CD14-positive monocyte (primary cell): ENCODE results near the gene ZSWIM5. TPM values are rescaled to one million over a fixed set of nuclear protein-coding genes. Genes with fewer than 3 reads are reported as not detected.
"Not testable (repeated sequence)": the region's sequence is repeated elsewhere in the genome, so short reads cannot be mapped to it uniquely, and the experiment has no call there.

Experiments
- DNase-seq, 3 donors: peaks; one replicate each; pipeline ENCODE4 v3.0.0-alpha.2; 2011 to 2022
- H2AFZ ChIP-seq: 2 replicates; pipeline ENCODE4 v1.6.0; 2012; ENCODE audit warnings: mild to moderate bottlenecking, low read depth, low read length, inconsistent platforms; ENCODE audit not compliant: insufficient read depth, poor library complexity, severe bottlenecking
- H3K27ac ChIP-seq, 2 donors: 1 replicate in 1 of 2; 2 replicates in 1 of 2; pipeline ENCODE4 v1.5.1; 2012 to 2013; ENCODE audit warnings: low read length in 2 of 2, control low read depth in 1 of 2, inconsistent platforms in 1 of 2, low read depth in 1 of 2, mild to moderate bottlenecking in 1 of 2
- H3K27me3 ChIP-seq, 2 donors: one replicate each; pipeline versions ENCODE4 v1.6.0 to v1.6.1; 2011 to 2013; ENCODE audit warnings: low read length in 2 of 2; ENCODE audit not compliant: control insufficient read depth in 2 of 2, insufficient read depth in 2 of 2
- H3K36me3 ChIP-seq, 2 donors: replicated peaks in 1 of 2; 1 replicate in 1 of 2; 2 replicates in 1 of 2; pipeline versions ENCODE4 v1.5.1 to v1.6.1; 2012 to 2013; ENCODE audit warnings: low read length in 2 of 2, control low read depth in 1 of 2, inconsistent platforms in 1 of 2, mild to moderate bottlenecking in 1 of 2; ENCODE audit not compliant: insufficient read depth in 2 of 2, control insufficient read depth in 1 of 2
- H3K4me1 ChIP-seq, 2 donors: 1 replicate in 1 of 2; 2 replicates in 1 of 2; pipeline versions ENCODE4 v1.5.1 to v1.6.1; 2012 to 2013; ENCODE audit warnings: low read length in 2 of 2, control low read depth in 1 of 2, inconsistent platforms in 1 of 2, mild to moderate bottlenecking in 1 of 2, moderate library complexity in 1 of 2; ENCODE audit not compliant: insufficient read depth in 2 of 2, control insufficient read depth in 1 of 2
- H3K4me2 ChIP-seq: replicated peaks from 2 replicates; pipeline ENCODE3; 2012; ENCODE audit warnings: low read length, moderate library complexity, mild to moderate bottlenecking; ENCODE audit not compliant: poor library complexity, severe bottlenecking; ENCODE audit errors: extremely low read depth
- H3K4me3 ChIP-seq, 3 experiments: fragments of 200-600 bp in 1 of 3; sonication (generic) in 1 of 3; replicated peaks in 1 of 3; 1 replicate in 2 of 3; 2 replicates in 1 of 3; pipeline ENCODE4 v1.5.1; 2011 to 2013; ENCODE audit warnings: low read length in 3 of 3, mild to moderate bottlenecking in 3 of 3, control low read depth in 2 of 3, low read depth in 2 of 3, inconsistent platforms in 1 of 3, moderate library complexity in 1 of 3
- H3K79me2 ChIP-seq: 2 replicates; pipeline ENCODE4 v1.6.0; 2012; ENCODE audit warnings: mild to moderate bottlenecking, control low read depth, inconsistent platforms, low read length, moderate library complexity; ENCODE audit not compliant: insufficient read depth
- H3K9ac ChIP-seq: 2 replicates; pipeline ENCODE4 v1.6.0; 2017; ENCODE audit warnings: low read length, mild to moderate bottlenecking; ENCODE audit not compliant: insufficient read depth, poor library complexity, severe bottlenecking
- H3K9me3 ChIP-seq, 2 donors: replicated peaks in 1 of 2; 1 replicate in 1 of 2; 2 replicates in 1 of 2; pipeline versions ENCODE4 v1.5.1 to v1.6.1; 2012 to 2013; ENCODE audit warnings: low read length in 2 of 2, control low read depth in 1 of 2; ENCODE audit not compliant: control insufficient read depth in 1 of 2, insufficient read depth in 1 of 2
- H4K20me1 ChIP-seq: 2 replicates; pipeline ENCODE4 v1.6.0; 2012; ENCODE audit warnings: mild to moderate bottlenecking, low read length, control low read depth, moderate library complexity; ENCODE audit not compliant: insufficient read depth
- H3K27ac Mint-ChIP-seq, 7 donors: one replicate each; pipeline ENCODE4 v1.8.0; 2020; ENCODE audit warnings: mild to moderate bottlenecking in 7 of 7, mixed read lengths in 7 of 7, moderate library complexity in 6 of 7, inconsistent platforms in 2 of 7
- H3K27me3 Mint-ChIP-seq, 3 donors: one replicate each; pipeline ENCODE4 v1.8.0; 2021 to 2022; ENCODE audit warnings: low read depth in 3 of 3, mild to moderate bottlenecking in 3 of 3, mixed read lengths in 3 of 3, moderate library complexity in 3 of 3, inconsistent platforms in 1 of 3
- H3K36me3 Mint-ChIP-seq, 2 donors: one replicate each; pipeline ENCODE4 v1.8.0; 2020; ENCODE audit warnings: mixed read lengths in 2 of 2, inconsistent platforms in 1 of 2, mild to moderate bottlenecking in 1 of 2
- H3K4me1 Mint-ChIP-seq: one replicate; pipeline ENCODE4 v1.8.0; 2020; ENCODE audit warnings: mild to moderate bottlenecking, mixed read lengths
- H3K4me3 Mint-ChIP-seq, 2 donors: one replicate each; pipeline ENCODE4 v1.8.0; 2020; ENCODE audit warnings: mild to moderate bottlenecking in 2 of 2, mixed read lengths in 2 of 2, moderate library complexity in 1 of 2
- H3K9me3 Mint-ChIP-seq, 7 donors: one replicate each; pipeline ENCODE4 v1.8.0; 2020 to 2022; ENCODE audit warnings: mixed read lengths in 7 of 7, mild to moderate bottlenecking in 6 of 7, moderate library complexity in 6 of 7, inconsistent platforms in 2 of 7
- CTCF ChIP-seq: fragments of 200-600 bp; IDR thresholded peaks from one replicate; pipeline ENCODE4 v1.8.0; 2022; ENCODE audit warnings: antibody characterized with exemption, mild to moderate bottlenecking
- WGBS: methylation state at CpG from one replicate; pipeline ENCODE4 v1.1.5; 2013; ENCODE audit warnings: missing lambda C conversion rate; ENCODE audit not compliant: insufficient coverage; 5-methylcytosine and 5-hydroxymethylcytosine counted together
- intact Hi-C, 2 donors: fragments of 100-400 bp; cut with micrococcal nuclease; formaldehyde crosslinking; loops; one replicate each; pipeline versions ENCODE4 v1.15.0 to v1.15.1; 2023
- polyA plus RNA-seq, 3 donors: library from polyadenylated mRNA; depleted of rRNA in 1 of 3; unstranded in 2 of 3; stranded (reverse) in 1 of 3; fragments of 300-500 nt in 2 of 3; fragments of >200 nt in 1 of 3; fragmentation: Illumina TruSeq in 2 of 3; gene quantifications; 1 replicate in 2 of 3; 2 replicates in 1 of 3; pipeline ENCODE4 v1.2.3, GENCODE V29; 2012 to 2021

The ZSWIM5 gene
- polyA plus RNA-seq, 3 donors, result not detected

- no CpG with 5 or more reads among the region's 2 CpGs for WGBS
- no peak for DNase-seq
- Histone ChIP-seq H3K4me2 (no peak overlapping the region), H3K27ac (no peak overlapping the region), H3K79me2 (no peaks in the 10 kb centered on the region), H3K9ac (no peak overlapping the region), H3K4me3 (no peak overlapping the region), H3K36me3 (no peaks in the 10 kb centered on the region), H3K27me3 (no peaks in the 10 kb centered on the region), H4K20me1 (no peaks in the 10 kb centered on the region), H3K9me3 (no peaks in the 10 kb centered on the region), H2AFZ (no peak overlapping the region), H3K4me1 (no peaks in the 10 kb centered on the region)
- no peak overlapping the region for H3K4me3 Mint-ChIP-seq
- intact Hi-C loops, result no loop called here
- peaks cover 0 to 2% (median 0%) of the 10 kb centered on the region in 3 donors for H3K27me3 Mint-ChIP-seq
- no peaks in the 10 kb centered on the region for H3K36me3 Mint-ChIP-seq
- H3K4me1 Mint-ChIP-seq, result no peaks in the 10 kb centered on the region
- H3K27ac Mint-ChIP-seq, result no peak overlapping the region
- TF ChIP-seq CTCF, result no peak
- peaks cover 0 to 3% (median 2%) of the 10 kb centered on the region in 7 donors for H3K9me3 Mint-ChIP-seq
Observed at GRCh38 chr1:45095450-45095849, 111.0 kb downstream of the ZSWIM5 start.

GRCh38 chr1:45094371-45094770, 112.0 kb downstream of the ZSWIM5 start:
- WGBS, result 96% methylated on average over 2 of the region's 4 CpGs
- H3K9me3 Mint-ChIP-seq, H3K9me3 ChIP-seq, H3K27me3 Mint-ChIP-seq, H3K4me2 ChIP-seq, H3K79me2 ChIP-seq, H3K9ac ChIP-seq, H2AFZ ChIP-seq, H3K27ac ChIP-seq, H3K27ac Mint-ChIP-seq, DNase-seq, H3K4me1 ChIP-seq, H3K27me3 ChIP-seq, H3K4me3 Mint-ChIP-seq, H3K36me3 Mint-ChIP-seq, H3K4me3 ChIP-seq, H4K20me1 ChIP-seq, H3K4me1 Mint-ChIP-seq, H3K36me3 ChIP-seq, intact Hi-C loops: not testable (repeated sequence)
